ENCODE results near the gene FRMPD4.

GRCh38 chrX:12595720-12596119 is 457.4 kb downstream of the FRMPD4 start:
- TF ChIP-seq ELF4 (IDR thresholded peaks at IDR 0.05) (no peak), SP1 (IDR thresholded peaks at IDR 0.05) (no peak), FOXM1 (IDR thresholded peaks at IDR 0.05; ENCODE audit: borderline replicate concordance) (no peak), ARNT (IDR thresholded peaks at IDR 0.05) (no peak), ZNF384 (IDR thresholded peaks at IDR 0.05) (no peak), FOXK2 (IDR thresholded peaks at IDR 0.05) (no peak)

Data from HEK293T (cell line).